Articular chondrocyte of knee joint (primary cell): ENCODE results near the gene ZNF516. TPM values are rescaled to one million over a fixed set of nuclear protein-coding genes. Genes with fewer than 3 reads are reported as not detected.

ENCODE experiments used
- total RNA-seq: library from RNA; depleted of rRNA; stranded (reverse); fragments of >200 nt; gene quantifications from 2 replicates; pipeline ENCODE4 v1.2.3, GENCODE V29; 2012

The ZNF516 gene
- 14.4 and 16.3 TPM in 2 replicates for total RNA-seq

GRCh38 chr18:76495006-76495370, at the start of gene ZNF516:
Gene ZNF516 (minus strand): TSS chr18:76495242. CDS start chr18:76443054, 52,188 bp downstream.

